ENCODE results near the gene ADAMTSL5.

Gene ADAMTSL5

GRCh38 chr19:1461862-1462261 is 51.0 kb downstream of the ADAMTSL5 start:
- no peak for DNase-seq

GRCh38 chr19:1460033-1460995 is 52.5 kb downstream of the ADAMTSL5 start:
- no peak for DNase-seq

DNA sequence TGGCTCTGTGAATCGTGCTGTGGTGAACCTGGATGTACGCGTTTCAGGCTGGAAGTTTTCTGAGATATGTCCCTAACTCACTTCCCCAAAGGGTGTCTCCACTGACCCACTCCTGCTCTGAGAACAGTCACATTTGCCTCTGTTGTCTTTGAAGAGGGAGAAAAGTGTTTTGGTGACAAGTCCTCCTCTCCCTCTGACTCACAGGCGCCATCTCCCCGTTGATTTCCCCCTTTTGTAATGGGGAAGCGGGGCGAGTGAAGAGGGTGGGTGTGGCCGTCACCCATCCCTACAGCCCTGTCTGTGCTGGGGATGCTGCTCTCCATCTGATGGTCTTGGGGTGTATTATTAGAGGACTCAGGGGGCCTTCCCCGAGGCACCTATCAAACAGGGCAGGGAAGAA is 53.3 kb downstream of the ADAMTSL5 start:
- DNase-seq, result no peak

DNA sequence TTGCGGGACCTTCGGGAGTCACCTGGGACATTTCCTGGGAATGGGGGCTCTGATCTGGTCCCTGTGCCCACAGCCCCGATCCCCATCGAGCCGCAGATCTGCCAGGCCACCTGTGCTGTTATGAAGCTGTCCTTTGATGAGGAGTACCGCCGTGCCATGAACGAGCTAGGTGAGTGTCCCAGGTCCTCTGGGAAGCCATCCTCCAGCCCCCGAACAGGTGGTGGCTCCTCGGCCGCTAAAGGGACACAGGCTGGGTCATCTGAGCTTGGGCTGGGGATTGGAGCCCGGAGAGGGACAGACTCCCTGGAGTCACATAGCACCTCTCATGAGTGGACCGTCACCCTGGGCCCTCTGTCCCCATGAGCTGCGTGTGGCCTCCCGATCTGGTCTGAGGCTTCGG is 54.9 kb downstream of the ADAMTSL5 start:
- no peak for DNase-seq

DNA sequence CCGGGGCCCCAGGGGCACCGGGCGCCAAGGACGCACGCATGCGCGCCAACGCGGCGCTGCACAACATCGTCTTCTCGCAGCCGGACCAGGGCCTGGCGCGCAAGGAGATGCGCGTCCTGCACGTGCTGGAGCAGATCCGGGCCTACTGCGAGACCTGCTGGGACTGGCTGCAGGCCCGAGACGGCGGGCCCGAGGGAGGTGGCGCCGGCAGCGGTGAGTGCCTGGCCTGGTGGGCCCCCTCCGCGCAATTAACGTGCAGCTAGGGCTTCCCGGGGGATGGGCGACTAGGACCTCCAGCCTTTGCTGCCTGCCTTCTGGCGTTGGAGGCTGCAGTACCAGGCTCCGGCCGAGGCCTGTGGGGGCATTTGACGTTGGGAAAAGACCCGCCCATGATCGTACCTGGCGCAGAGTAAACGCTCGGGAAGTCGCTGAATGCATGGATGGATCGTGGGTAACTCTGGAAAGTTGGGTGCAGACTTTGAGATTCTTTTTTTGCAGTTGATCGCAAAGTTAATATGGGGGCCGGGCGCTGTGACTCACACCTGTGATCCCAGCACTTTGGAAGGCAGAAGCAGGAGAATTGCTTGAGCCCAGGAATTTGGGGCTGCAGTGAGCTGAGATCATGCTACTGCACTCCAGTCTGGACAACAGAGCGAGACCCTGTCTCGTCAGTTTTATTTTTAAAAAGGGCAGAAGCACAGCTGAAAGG is 55.6 kb downstream of the ADAMTSL5 start:
- DNase-seq, result no peak

- DNase-seq, result no peak
Measured at GRCh38 chr19:1456121-1456900, 56.5 kb downstream of the ADAMTSL5 start.

GRCh38 chr19:1455336-1456120 is 57.3 kb downstream of the ADAMTSL5 start:
- DNase-seq, result peak; percentile 95
